IMR-90 (cell line): Measurements from ENCODE around the gene TMEM9. TPM values are rescaled to one million over a fixed set of nuclear protein-coding genes. Genes with fewer than 3 reads are reported as not detected.

Experiments
- ATAC-seq: fragments of 200-7000 bp; cut with Tn5 transposase; 2 replicates; pipeline ENCODE4 v1.9.1; 2020; ENCODE audit warnings: low read depth, mild to moderate bottlenecking, moderate library complexity
- BruUV-seq: library from RNA; stranded (reverse); fragments of 400-500 nt; replicated peaks from 2 replicates; lab custom pipeline; 2021; lab: Mats Ljungman, UMichigan
- CTCF ChIA-PET: fragments of 300-600 bp; formaldehyde crosslinking; extraction: SDS; loops from one replicate; lab custom pipeline; 2021; ENCODE audit warnings: antibody characterized with exemption; lab: Yijun Ruan, JAX
- POLR2A ChIA-PET: fragments of 300-600 bp; sonication (Branson Sonifier 250); formaldehyde crosslinking; loops from one replicate; lab custom pipeline; 2022; ENCODE audit warnings: antibody characterized with exemption; ENCODE audit not compliant: unreplicated experiment; lab: Charles Lee
- DNase-seq: peaks from one replicate; pipeline ENCODE4 v3.0.0; 2013
- H2AFZ ChIP-seq: replicated peaks from 2 replicates; pipeline ENCODE3; 2013; ENCODE audit warnings: low read length, mild to moderate bottlenecking; ENCODE audit not compliant: poor library complexity
- H2AK5ac ChIP-seq: 2 replicates; pipeline ENCODE4 v1.6.1; 2013; ENCODE audit warnings: low read depth, low read length, inconsistent platforms
- H2AK9ac ChIP-seq: replicated peaks from 2 replicates; pipeline ENCODE3; 2013; ENCODE audit warnings: mild to moderate bottlenecking, low read depth, low read length, moderate library complexity; ENCODE audit not compliant: poor library complexity
- H2BK120ac ChIP-seq: 2 replicates; pipeline ENCODE4 v1.6.1; 2013; ENCODE audit warnings: low read depth, low read length, inconsistent platforms
- H2BK15ac ChIP-seq: 3 replicates; pipeline ENCODE4 v1.6.1; 2013; ENCODE audit warnings: low read depth, low read length, inconsistent platforms
- H2BK20ac ChIP-seq: 2 replicates; pipeline ENCODE4 v1.6.1; 2013; ENCODE audit warnings: low read depth, mild to moderate bottlenecking, inconsistent platforms, low read length, moderate library complexity
- H2BK5ac ChIP-seq: 2 replicates; pipeline ENCODE4 v1.6.1; 2013; ENCODE audit warnings: mild to moderate bottlenecking, low read depth, low read length, inconsistent platforms; ENCODE audit not compliant: poor library complexity, severe bottlenecking
- H3K14ac ChIP-seq: replicated peaks from 2 replicates; pipeline ENCODE4 v1.6.1; 2013; ENCODE audit warnings: low read depth, low read length, inconsistent platforms
- H3K18ac ChIP-seq: 2 replicates; pipeline ENCODE4 v1.6.1; 2013; ENCODE audit warnings: low read depth, low read length, control low read depth
- H3K23ac ChIP-seq: 2 replicates; pipeline ENCODE4 v1.6.1; 2013; ENCODE audit warnings: low read depth, low read length, inconsistent platforms
- H3K27ac ChIP-seq: 2 replicates; pipeline ENCODE4 v1.5.1; 2013; ENCODE audit warnings: mild to moderate bottlenecking, control low read depth, low read length; ENCODE audit not compliant: insufficient read depth
- H3K27me3 ChIP-seq: 2 replicates; pipeline ENCODE4 v1.6.1; 2013; ENCODE audit warnings: low read length; ENCODE audit not compliant: control insufficient read depth, insufficient read depth
- H3K36me3 ChIP-seq: 2 replicates; pipeline ENCODE4 v1.6.1; 2013; ENCODE audit warnings: low read length, mixed read lengths; ENCODE audit not compliant: control insufficient read depth, insufficient read depth
- H3K4ac ChIP-seq: 2 replicates; pipeline ENCODE4 v1.6.1; 2013; ENCODE audit warnings: low read depth, low read length, inconsistent platforms
- H3K4me1 ChIP-seq: 2 replicates; pipeline ENCODE4 v1.6.1; 2013; ENCODE audit warnings: low read length, mixed read lengths; ENCODE audit not compliant: control insufficient read depth, insufficient read depth
- H3K4me2 ChIP-seq: 2 replicates; pipeline ENCODE4 v1.6.1; 2013; ENCODE audit warnings: low read depth, mild to moderate bottlenecking, control low read depth, low read length, moderate library complexity
- H3K4me3 ChIP-seq: 2 replicates; pipeline ENCODE4 v1.5.1; 2013; ENCODE audit warnings: low read depth, mild to moderate bottlenecking, control low read depth, low read length, moderate library complexity; ENCODE audit not compliant: insufficient read depth
- H3K56ac ChIP-seq: 2 replicates; pipeline ENCODE4 v1.6.1; 2013; ENCODE audit warnings: low read length, inconsistent platforms; ENCODE audit not compliant: insufficient read depth; ENCODE audit errors: extremely low read depth
- H3K79me1 ChIP-seq, 2 experiments: 2 replicates each; pipeline ENCODE4 v1.6.1; 2013; ENCODE audit warnings: low read length in 2 of 2, inconsistent platforms in 1 of 2, low read depth in 1 of 2
- H3K9ac ChIP-seq: 2 replicates; pipeline ENCODE4 v1.6.1; 2013; ENCODE audit warnings: low read depth, low read length, control low read depth
- H3K9me1 ChIP-seq: 2 replicates; pipeline ENCODE4 v1.6.1; 2013; ENCODE audit warnings: low read length, inconsistent platforms; ENCODE audit not compliant: insufficient read depth
- H3K9me3 ChIP-seq: 2 replicates; pipeline ENCODE4 v1.6.1; 2013; ENCODE audit warnings: low read length; ENCODE audit not compliant: control insufficient read depth, insufficient read depth
- H4K20me1 ChIP-seq: 2 replicates; pipeline ENCODE4 v1.6.1; 2013; ENCODE audit warnings: low read length, inconsistent platforms; ENCODE audit not compliant: insufficient read depth
- H4K5ac ChIP-seq: 2 replicates; pipeline ENCODE4 v1.6.1; 2013; ENCODE audit warnings: mild to moderate bottlenecking, low read depth, low read length, control low read depth
- H4K8ac ChIP-seq, 2 experiments: 2 replicates each; pipeline ENCODE4 v1.6.1; 2013; ENCODE audit warnings: low read depth in 2 of 2, low read length in 2 of 2, control low read depth in 1 of 2, inconsistent platforms in 1 of 2
- H4K91ac ChIP-seq: 2 replicates; pipeline ENCODE4 v1.6.1; 2013; ENCODE audit warnings: low read depth, low read length, inconsistent platforms; ENCODE audit not compliant: insufficient read depth
- BHLHE40 ChIP-seq: fragments of 150-350 bp; IDR thresholded peaks from 2 replicates; pipeline ENCODE4 v1.6.1; 2016; ENCODE audit warnings: mild to moderate bottlenecking, low read depth, low read length
- CHD1 ChIP-seq: IDR thresholded peaks from 2 replicates; pipeline ENCODE4 v1.6.1; 2012; ENCODE audit warnings: low read depth, low read length, improper control_type of control experiment
- CTCF ChIP-seq: conservative IDR thresholded peaks from 2 replicates; pipeline ENCODE4 v1.5.1; 2012; ENCODE audit warnings: mild to moderate bottlenecking, low read depth, low read length, improper control_type of control experiment
- FOS ChIP-seq: fragments of 150-350 bp; IDR thresholded peaks from 2 replicates; pipeline ENCODE4 v1.6.1; 2016; ENCODE audit warnings: low read depth, low read length
- MAFK ChIP-seq: IDR thresholded peaks from 2 replicates; pipeline ENCODE4 v1.6.1; 2012; ENCODE audit warnings: low read depth, low read length, improper control_type of control experiment
- MAZ ChIP-seq: IDR thresholded peaks from 2 replicates; pipeline ENCODE4 v1.6.1; 2012; ENCODE audit warnings: low read depth, mild to moderate bottlenecking, low read length, improper control_type of control experiment, moderate library complexity, borderline replicate concordance
- MXI1 ChIP-seq: IDR thresholded peaks from 2 replicates; pipeline ENCODE4 v1.6.1; 2012; ENCODE audit warnings: low read depth, mild to moderate bottlenecking, low read length, moderate library complexity, borderline replicate concordance
- NFE2L2 ChIP-seq: fragments of 150-350 bp; IDR thresholded peaks from 2 replicates; pipeline ENCODE4 v1.6.1; 2016; ENCODE audit warnings: low read depth, mild to moderate bottlenecking, low read length
- POLR2A ChIP-seq: IDR thresholded peaks from 2 replicates; pipeline ENCODE4 v1.6.1; 2012; ENCODE audit warnings: mild to moderate bottlenecking, low read depth, low read length
- SMC3 ChIP-seq: fragments of 150-350 bp; IDR thresholded peaks from 2 replicates; pipeline ENCODE4 v1.6.1; 2016; ENCODE audit warnings: low read depth, mild to moderate bottlenecking, antibody characterized with exemption, low read length, moderate library complexity
- USF2 ChIP-seq: fragments of 150-350 bp; IDR thresholded peaks from 2 replicates; pipeline ENCODE4 v1.6.1; 2017; ENCODE audit warnings: mild to moderate bottlenecking, antibody characterized with exemption, low read length, low read depth
- WGBS, 2 experiments: methylation state at CpG; one replicate each; pipeline versions ENCODE4 v1.1.5 to v1.1.7; 2013; ENCODE audit warnings: missing lambda C conversion rate in 2 of 2; ENCODE audit not compliant: insufficient read length in 1 of 2; ENCODE audit errors: extremely low coverage in 2 of 2; 5-methylcytosine and 5-hydroxymethylcytosine counted together
- dilution Hi-C: fragments of 300-500 bp; cut with HindIII; formaldehyde crosslinking; loops from one replicate; pipeline ENCODE4 v1.14.3; 2018; ENCODE audit warnings: low sequenced_read_pairs; ENCODE audit not compliant: unreplicated experiment
- in situ Hi-C: fragments of 300-500 bp; cut with MboI; formaldehyde crosslinking; loops from 3 replicates; pipeline ENCODE4 v1.14.3; 2019; ENCODE audit warnings: low sequenced_read_pairs, inconsistent platforms, mixed read lengths
- intact Hi-C: fragments of 100-400 bp; cut with micrococcal nuclease; formaldehyde crosslinking; loops from 2 replicates; pipeline ENCODE4 v1.10.0; 2022
- polyA plus RNA-seq, 3 experiments: library from polyadenylated mRNA; depleted of rRNA; stranded (reverse); fragments of >200 nt; gene quantifications; 2 replicates each; pipeline ENCODE4 v1.2.3, GENCODE V29; 2012; ENCODE audit warnings: low replicate concordance in 1 of 3
- total RNA-seq: library from RNA; depleted of rRNA; stranded (reverse); fragments of >200 nt; gene quantifications from 2 replicates; pipeline ENCODE4 v1.2.3, GENCODE V29; 2012
- TF ChIP-seq, protein P1 (sequence below): fragments of 150-350 bp; IDR thresholded peaks from 2 replicates; pipeline ENCODE4 v1.6.1; 2016; ENCODE audit warnings: low read depth, mild to moderate bottlenecking, low read length, moderate library complexity, borderline replicate concordance

The TMEM9 gene
- total and polyA plus RNA-seq, 2 of the 4 experiments (the other 2 are of a cell fraction), result 76.7 to 107 TPM

DNA sequence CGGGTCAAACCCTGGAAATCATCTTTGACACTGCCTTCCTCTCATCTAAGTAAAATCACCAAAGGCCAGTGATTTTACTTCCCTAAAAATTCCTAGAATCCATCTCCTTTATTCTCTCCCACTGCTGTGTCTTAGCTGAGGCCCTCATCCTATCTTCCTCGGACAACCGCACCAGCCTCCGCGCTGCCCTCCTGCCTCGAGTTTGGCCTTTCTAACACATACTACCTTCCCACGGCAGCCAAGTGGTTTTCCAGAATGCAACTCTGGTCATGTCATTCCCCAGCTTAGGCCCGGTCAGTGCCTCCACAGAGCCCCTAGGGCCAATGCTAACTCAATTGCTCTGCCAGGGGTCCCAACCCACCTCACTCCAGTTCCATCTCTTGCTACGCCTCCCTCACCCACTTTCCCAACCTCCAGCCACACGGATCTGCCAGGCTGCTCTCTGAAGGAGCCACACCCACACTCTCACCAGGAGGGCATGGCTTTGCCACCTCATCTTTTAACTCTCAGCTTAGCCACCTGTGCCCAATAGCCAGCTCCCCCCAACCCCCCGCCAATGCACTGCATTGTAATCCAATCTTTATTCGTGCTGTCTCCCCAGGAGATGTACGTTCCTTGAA, 6.8 kb downstream of the TMEM9 start (continued):
- no peak for TF ChIP-seq USF2
- TF ChIP-seq MAFK, result no peak
- TF ChIP-seq POLR2A, result no peak

GRCh38 chr1:201146626-201147390, 7.5 kb downstream of the TMEM9 start:
- Histone ChIP-seq H3K9me3 (no peaks in the 10 kb centered on the region), H3K27me3 (no peaks in the 10 kb centered on the region), H3K9ac (no peak overlapping the region), H2BK120ac (no peak overlapping the region), H3K4me3 (no peak overlapping the region), H2BK15ac (no peak overlapping the region), H2AK5ac (no peak overlapping the region), H2AK9ac (no peak overlapping the region), H2BK5ac (no peak overlapping the region), H3K79me1 (peaks cover 0 to 19% of the 10 kb centered on the region in 2 experiments; a peak in 2 of 4 replicates), H4K91ac (no peak overlapping the region), H3K4me1 (no peaks in the 10 kb centered on the region), H3K9me1 (no peaks in the 10 kb centered on the region), H3K27ac (no peak overlapping the region), H3K18ac (no peak overlapping the region), H3K4me2 (no peak overlapping the region), H4K5ac (no peak overlapping the region), H2AFZ (no peak overlapping the region), H3K36me3 (peaks cover 76% of the 10 kb centered on the region), H3K14ac (no peak overlapping the region), H2BK20ac (no peak overlapping the region), H3K23ac (no peak overlapping the region), H3K56ac (no peak overlapping the region), H4K20me1 (peaks cover under 1% of the 10 kb centered on the region; the same call in 1 of the 2 replicates), H3K4ac (no peak overlapping the region), H4K8ac (no peak overlapping the region)
- DNase-seq (no peak), ATAC-seq (no peak)
- no TSS peak for BruUV-seq
- intact Hi-C loops (no loop called here), dilution Hi-C loops (no loop called here), in situ Hi-C loops (no loop called here)
- WGBS, 2 experiments, result 95% methylated on average over 10 of the region's 17 CpGs; no CpG with 5 or more reads in 1 of the 2 experiments
- CTCF ChIA-PET, result no interaction called here
- POLR2A ChIA-PET, result no interaction called here
- TF ChIP-seq CHD1, result no peak
- TF ChIP-seq, protein P1, sequence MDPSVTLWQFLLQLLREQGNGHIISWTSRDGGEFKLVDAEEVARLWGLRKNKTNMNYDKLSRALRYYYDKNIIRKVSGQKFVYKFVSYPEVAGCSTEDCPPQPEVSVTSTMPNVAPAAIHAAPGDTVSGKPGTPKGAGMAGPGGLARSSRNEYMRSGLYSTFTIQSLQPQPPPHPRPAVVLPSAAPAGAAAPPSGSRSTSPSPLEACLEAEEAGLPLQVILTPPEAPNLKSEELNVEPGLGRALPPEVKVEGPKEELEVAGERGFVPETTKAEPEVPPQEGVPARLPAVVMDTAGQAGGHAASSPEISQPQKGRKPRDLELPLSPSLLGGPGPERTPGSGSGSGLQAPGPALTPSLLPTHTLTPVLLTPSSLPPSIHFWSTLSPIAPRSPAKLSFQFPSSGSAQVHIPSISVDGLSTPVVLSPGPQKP, result no peak
- no peak for TF ChIP-seq BHLHE40
- TF ChIP-seq SMC3, result no peak
- no peak for TF ChIP-seq MAFK
- TF ChIP-seq NFE2L2, result no peak
- TF ChIP-seq FOS, result no peak
- TF ChIP-seq MXI1, result no peak
- TF ChIP-seq MAZ, result no peak
- TF ChIP-seq CTCF, result no peak
